ENCODE results near the gene FAM120B. TPM values are rescaled to one million over a fixed set of nuclear protein-coding genes. Genes with fewer than 3 reads are reported as not detected.
"Not testable (repeated sequence)": the region's sequence is repeated elsewhere in the genome, so short reads cannot be mapped to it uniquely, and the experiment has no call there.

FAM120B gene
- total RNA-seq, 1 donor from 2014 or later: 36.5 TPM

DNA sequence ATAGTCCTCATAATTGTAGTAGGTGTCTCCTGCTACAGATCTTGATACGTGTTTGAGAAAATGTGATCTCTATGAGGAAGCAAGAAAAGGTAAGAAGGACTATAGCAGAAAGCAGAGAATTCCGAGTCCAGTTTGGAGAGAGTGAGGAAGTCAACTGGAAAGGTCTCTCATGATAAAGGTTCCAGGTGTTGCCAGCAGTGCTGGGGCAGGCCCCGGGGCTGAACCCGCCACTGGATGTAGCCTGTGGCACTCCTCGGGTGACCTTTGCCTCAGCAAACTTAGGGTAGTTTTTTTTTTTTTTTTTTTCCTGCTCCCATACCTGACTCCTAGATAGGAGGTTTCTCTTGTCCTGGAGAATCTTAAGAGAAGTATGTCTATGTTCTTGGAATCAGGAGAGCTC lies 62.8 kb downstream of the FAM120B start:
- no peak for ATAC-seq
- intact Hi-C loops (cut with DNase I): no loop called here

DNA sequence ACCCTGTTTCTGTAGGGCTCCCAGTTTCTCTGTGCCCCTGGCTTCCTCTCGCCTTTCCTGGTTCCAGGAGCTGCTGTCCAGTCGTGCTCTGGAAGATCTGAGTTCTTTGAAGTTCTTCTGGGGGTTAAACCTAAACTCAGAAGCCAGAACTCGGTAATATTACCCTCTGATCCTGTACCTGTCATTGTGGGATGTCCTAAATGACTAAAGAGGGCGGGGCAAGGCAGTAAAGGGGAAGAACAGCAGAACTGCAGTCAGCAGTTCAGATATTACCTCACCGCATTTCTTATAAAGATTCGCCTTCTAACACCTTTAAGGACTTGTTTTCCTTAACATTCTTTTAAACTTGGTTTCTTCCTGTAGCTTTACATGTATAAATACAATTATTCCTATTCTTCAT lies 63.9 kb downstream of the FAM120B start:
- intact Hi-C loops (cut with DNase I): no loop called here
- no peak for ATAC-seq
- no peak for DNase-seq (ENCODE audit: low spot score)

More for the DNA sequence above, 62.8 kb downstream of the FAM120B start:
- DNase-seq (ENCODE audit: low spot score): no peak

GRCh38 chr6:170371080-170371479 lies 64.5 kb downstream of the FAM120B start:
- DNase-seq (ENCODE audit: low spot score) (no peak), ATAC-seq (no peak)
- intact Hi-C loops (cut with DNase I): no loop called here

DNA sequence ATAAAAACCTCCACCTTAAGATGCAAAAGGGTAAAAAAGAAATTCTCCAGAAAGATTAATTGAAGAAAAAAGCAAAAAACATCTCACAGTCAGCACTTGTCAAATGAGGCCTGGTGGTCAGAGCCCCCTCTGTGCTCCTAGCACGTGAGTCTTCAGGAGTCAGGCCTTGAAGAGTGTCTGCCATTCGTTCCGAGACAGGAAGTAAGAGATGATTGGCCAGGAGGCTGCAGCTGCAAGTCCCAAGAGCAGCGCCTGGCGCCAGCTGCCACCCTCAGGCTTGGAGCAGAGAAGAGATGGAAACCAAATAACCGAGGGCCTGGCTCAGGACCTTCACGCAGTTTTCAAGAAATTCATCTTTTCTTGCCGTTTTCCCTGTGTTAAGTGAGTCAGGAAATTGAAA lies 65.0 kb downstream of the FAM120B start:
- intact Hi-C loops (cut with DNase I): no loop called here
- ATAC-seq (no peak), DNase-seq (ENCODE audit: low spot score) (no peak)

GRCh38 chr6:170372380-170373325 lies 66.1 kb downstream of the FAM120B start:
- DNase-seq (ENCODE audit: low spot score) (no peak), ATAC-seq (no peak)
- intact Hi-C loops (cut with DNase I): no loop called here

- ATAC-seq (no peak), DNase-seq (ENCODE audit: low spot score) (no peak)
- intact Hi-C loops (cut with DNase I): no loop called here
These were observed 68.2 kb downstream of the FAM120B start for GRCh38 chr6:170374571-170375444.

DNA sequence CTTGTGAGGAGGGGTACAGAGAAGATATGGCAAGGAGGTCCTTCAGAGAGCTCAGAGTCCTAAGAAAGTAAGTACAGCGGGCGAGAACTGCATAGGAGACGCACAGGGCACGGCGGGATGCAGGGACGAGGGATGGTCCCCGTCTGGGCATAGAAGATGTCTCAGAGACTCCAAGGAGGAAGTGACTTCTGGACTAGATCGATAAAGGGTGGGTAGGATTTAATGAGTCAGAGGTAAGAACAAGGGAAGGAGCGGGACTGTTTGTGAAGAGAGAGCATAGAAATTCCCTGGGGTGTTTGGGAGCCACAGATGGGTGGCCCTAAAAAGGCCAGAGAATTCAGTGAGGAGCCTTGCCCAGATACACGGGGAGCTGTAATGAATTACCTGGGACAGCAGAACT lies 69.1 kb downstream of the FAM120B start:
- DNase-seq (ENCODE audit: low spot score): no peak
- ATAC-seq: no peak
- intact Hi-C loops (cut with DNase I): no loop called here

GRCh38 chr6:170376386-170377043 lies 70.0 kb downstream of the FAM120B start:
- ATAC-seq: peak; percentile 32
- no peak for DNase-seq (ENCODE audit: low spot score)
- intact Hi-C loops (cut with DNase I): no loop called here

DNA sequence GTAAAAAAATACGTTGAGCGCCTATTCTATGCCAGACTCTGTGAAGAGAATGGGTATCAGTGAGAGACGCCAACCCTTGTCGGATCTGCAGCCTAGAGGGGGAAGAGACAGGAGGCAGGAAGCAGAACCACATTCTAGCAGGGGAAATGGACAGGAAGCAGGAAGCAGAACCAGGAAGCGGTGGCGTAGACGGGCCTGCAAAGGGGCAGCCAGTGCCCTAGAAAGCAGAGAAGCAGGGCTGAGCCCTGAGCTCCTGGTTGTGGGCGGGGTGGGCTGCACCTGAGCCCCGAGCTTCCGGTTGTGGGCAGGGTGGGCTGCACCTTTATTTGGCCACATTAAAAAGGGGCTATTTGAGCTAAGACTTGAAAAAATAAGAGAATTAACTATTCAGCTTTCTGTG lies 71.9 kb downstream of the FAM120B start:
- DNase-seq (ENCODE audit: low spot score) (no peak), ATAC-seq (no peak)
- intact Hi-C loops (cut with DNase I): no loop called here

- intact Hi-C loops (cut with DNase I): no loop called here
- no peak for DNase-seq (ENCODE audit: low spot score)
- ATAC-seq: no peak
These were observed 75.0 kb downstream of the FAM120B start for GRCh38 chr6:170381562-170381961.

DNA sequence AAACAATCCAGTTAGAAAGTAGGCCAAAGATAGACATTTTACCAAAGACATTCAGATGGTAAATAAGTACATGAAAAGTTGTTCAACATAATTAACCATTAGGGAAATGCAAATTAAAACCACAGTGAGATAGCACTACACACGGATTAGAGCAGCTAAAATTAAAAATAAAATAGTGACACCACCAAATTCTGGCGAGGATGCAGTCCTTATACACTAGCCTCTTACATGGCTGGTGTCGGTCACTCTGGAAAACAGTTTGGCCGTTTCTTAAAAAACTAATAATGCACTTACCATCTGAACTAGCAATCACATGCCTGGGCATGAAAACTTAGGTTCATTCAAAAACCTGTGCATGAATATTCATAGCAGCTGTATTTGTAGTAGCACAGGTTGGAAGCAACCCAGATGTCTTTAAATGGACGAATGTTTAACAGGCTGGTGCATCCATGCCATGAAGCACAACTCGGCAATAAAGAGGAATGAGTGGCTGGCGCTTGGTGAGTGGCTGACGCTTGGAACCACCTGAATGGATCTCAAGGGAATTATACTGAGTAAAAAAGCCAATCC lies 77.0 kb downstream of the FAM120B start:
- DNase-seq (ENCODE audit: low spot score): no peak
- ATAC-seq: no peak
- intact Hi-C loops (cut with DNase I): no loop called here

GRCh38 chr6:170385506-170385905 lies 78.9 kb downstream of the FAM120B start:
- ATAC-seq (no peak), DNase-seq (ENCODE audit: low spot score) (no peak)
- intact Hi-C loops (cut with DNase I): no loop called here

DNA sequence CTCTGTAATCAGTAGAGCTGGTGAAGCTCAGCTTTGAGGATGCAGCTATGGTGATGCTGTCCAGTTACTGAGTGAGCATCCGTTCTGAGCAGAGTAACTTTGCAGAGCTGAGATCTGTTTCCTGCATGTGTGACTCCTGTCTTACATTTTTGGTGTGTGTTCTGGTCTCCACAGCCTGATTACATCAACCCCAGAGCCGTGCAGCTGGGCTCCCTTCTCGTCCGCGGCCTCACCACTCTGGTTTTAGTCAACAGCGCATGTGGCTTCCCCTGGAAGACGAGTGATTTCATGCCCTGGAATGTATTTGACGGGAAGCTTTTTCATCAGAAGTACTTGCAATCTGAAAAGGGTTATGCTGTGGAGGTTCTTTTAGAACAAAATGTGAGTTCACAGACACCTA lies 81.6 kb downstream of the FAM120B start:
- ATAC-seq: no peak
- intact Hi-C loops (cut with DNase I): no loop called here
- DNase-seq (ENCODE audit: low spot score): no peak

DNA sequence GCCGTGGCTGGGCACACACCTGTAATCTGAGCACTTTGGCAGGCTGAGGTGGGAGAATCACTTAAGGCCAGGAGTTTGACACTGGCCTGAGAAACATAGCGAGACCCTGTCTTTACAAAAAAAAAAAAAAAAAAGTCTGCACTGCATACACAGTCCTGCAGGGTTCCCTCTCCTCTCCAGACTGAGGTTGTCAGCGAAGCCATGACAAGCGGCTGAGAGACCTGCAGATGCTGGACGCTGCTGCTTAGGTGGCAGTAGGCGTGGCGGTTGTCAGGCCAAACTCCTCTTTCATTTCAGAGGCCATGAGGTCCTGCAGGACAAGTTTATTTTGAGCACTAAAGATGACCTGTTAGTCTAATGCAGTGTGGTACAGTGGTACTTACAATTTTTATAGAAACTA lies 86.5 kb downstream of the FAM120B start:
- DNase-seq (ENCODE audit: low spot score) (no peak), ATAC-seq (no peak)
- intact Hi-C loops (cut with DNase I): no loop called here

GRCh38 chr6:170393807-170394399 lies 87.3 kb downstream of the FAM120B start:
- intact Hi-C loops (cut with DNase I): no loop called here
- DNase-seq (ENCODE audit: low spot score) (no peak), ATAC-seq (no peak)

DNA sequence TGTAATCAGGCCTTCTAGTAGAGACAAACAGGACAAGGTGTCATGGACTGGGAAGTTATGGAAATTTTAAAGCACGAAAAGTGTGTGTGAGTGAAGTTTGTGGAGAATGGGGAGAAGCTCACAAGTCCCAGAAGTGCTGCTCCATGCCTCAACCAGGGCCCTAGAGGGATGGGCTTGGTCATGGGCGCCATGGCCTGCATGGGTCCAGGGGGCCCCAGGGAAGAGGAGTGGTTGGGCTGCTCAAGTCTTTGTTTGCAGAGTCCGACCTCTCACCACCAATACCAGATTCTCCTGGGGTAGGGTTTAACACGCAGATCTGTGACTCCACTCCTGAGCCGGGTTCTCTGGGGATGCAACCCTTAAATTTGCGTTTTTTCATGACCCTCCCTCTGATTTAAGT lies 88.4 kb downstream of the FAM120B start:
- DNase-seq (ENCODE audit: low spot score) (no peak), ATAC-seq (no peak)
- intact Hi-C loops (cut with DNase I): no loop called here

GRCh38 chr6:170398743-170399369 lies 92.3 kb downstream of the FAM120B start:
- DNase-seq (ENCODE audit: low spot score); intact Hi-C loops (cut with DNase I); ATAC-seq: not testable (repeated sequence)

DNA sequence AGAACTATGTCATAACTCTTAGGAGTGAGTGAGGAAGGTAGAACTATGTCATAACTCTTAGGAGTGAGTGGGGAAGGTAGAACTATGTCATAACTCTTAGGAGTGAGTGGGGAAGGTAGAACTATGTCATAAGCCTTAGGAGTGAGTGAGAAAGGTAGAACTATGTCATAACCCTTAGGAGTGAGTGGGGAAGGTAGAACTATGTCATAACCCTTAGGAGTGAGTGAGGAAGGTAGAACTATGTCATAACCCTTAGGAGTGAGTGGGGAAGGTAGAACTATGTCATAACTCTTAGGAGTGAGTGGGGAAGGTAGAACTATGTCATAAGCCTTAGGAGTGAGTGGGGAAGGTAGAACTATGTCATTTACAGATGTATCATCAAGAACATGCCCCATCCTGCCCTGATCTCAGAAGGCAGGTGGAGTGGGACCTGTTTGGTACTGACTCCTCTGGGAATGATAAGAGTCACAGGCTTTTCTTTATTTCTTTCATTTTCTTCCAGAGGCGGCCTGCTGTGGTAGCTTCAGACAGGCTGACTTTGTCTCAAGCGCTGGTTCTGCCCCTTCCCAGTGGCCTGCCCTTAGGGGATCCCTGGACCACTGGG lies 93.5 kb downstream of the FAM120B start:
- DNase-seq (ENCODE audit: low spot score); intact Hi-C loops (cut with DNase I); ATAC-seq: not testable (repeated sequence)

Data from sciatic nerve (tissue), 2 donors.